Gastrocnemius medialis (tissue), 4 donors: ENCODE measurements around the gene ST3GAL2. TPM values are rescaled to one million over a fixed set of nuclear protein-coding genes. Genes with fewer than 3 reads are reported as not detected.

Experiments
- ATAC-seq, 2 donors: fragments of 150-250 bp; one replicate each; pipeline ENCODE4 v1.9.1; 2016
- DNase-seq, 2 donors: peaks; one replicate each; pipeline ENCODE4 v3.0.0-alpha.2; 2019
- H3K27ac ChIP-seq, 4 donors: fragments of 200-600 bp; sonication (generic); 1 replicate in 1 of 4; 2 replicates in 3 of 4; pipeline ENCODE4 v1.5.1; 2016 to 2018; ENCODE audit warnings: mild to moderate bottlenecking in 2 of 4, moderate library complexity in 1 of 4
- H3K27me3 ChIP-seq, 3 donors: fragments of 200-600 bp; sonication (generic) in 2 of 3; 1 replicate in 1 of 3; 2 replicates in 2 of 3; pipeline versions ENCODE4 v1.5.1 to v1.6.0; 2016 to 2019; ENCODE audit warnings: mild to moderate bottlenecking in 1 of 3, moderate library complexity in 1 of 3
- H3K36me3 ChIP-seq, 2 donors: fragments of 200-600 bp; sonication (generic) in 1 of 2; one replicate each; pipeline ENCODE4 v1.5.1; 2017 to 2018
- H3K4me1 ChIP-seq, 2 donors: fragments of 200-600 bp; sonication (generic) in 1 of 2; one replicate each; pipeline ENCODE4 v1.5.1; 2016 to 2017; ENCODE audit warnings: mild to moderate bottlenecking in 2 of 2
- H3K4me3 ChIP-seq, 4 donors: fragments of 200-600 bp; sonication (generic) in 3 of 4; 1 replicate in 1 of 4; 2 replicates in 3 of 4; pipeline ENCODE4 v1.5.1; 2016 to 2019; ENCODE audit warnings: mild to moderate bottlenecking in 2 of 4
- H3K9me3 ChIP-seq, 3 donors: fragments of 200-600 bp; sonication (generic) in 2 of 3; 1 replicate in 1 of 3; 2 replicates in 2 of 3; pipeline ENCODE4 v1.5.1; 2016 to 2019
- POLR2A ChIP-seq, 2 donors: fragments of 450-650 bp; IDR thresholded peaks; one replicate each; pipeline ENCODE4 v1.6.1; 2017; ENCODE audit warnings: antibody characterized with exemption in 2 of 2, mild to moderate bottlenecking in 2 of 2, moderate library complexity in 2 of 2
- in situ Hi-C, 4 donors: fragments of 200-750 bp; cut with MboI; loops; one replicate each; pipeline versions ENCODE4 v1.15.0 to v1.8.0; 2017; ENCODE audit warnings: low sequenced_read_pairs in 4 of 4
- intact Hi-C: fragments of 100-400 bp; cut with DNase I; formaldehyde crosslinking; loops from one replicate; pipeline ENCODE4 v1.15.1; 2023; ENCODE audit warnings: low total_unique reads
- total RNA-seq, 4 donors: library from RNA; depleted of rRNA; stranded (reverse); fragments of >200 nt; gene quantifications; one replicate each; pipeline versions ENCODE4 v1.1.0 to v1.2.3, GENCODE V29; 2016
- TF ChIP-seq, protein P1 (sequence below), 5 experiments: fragments of 450-650 bp in 3 of 5; fragments of 200-600 bp in 2 of 5; sonication (generic) in 2 of 5; IDR thresholded peaks in 4 of 5; conservative IDR thresholded peaks in 1 of 5; 1 replicate in 4 of 5; 2 replicates in 1 of 5; pipeline ENCODE4 v1.5.1; 2016 to 2019; ENCODE audit warnings: antibody characterized with exemption in 5 of 5, mild to moderate bottlenecking in 3 of 5, moderate library complexity in 3 of 5

Gene ST3GAL2
- total RNA-seq, 4 donors from 2014 or later, result 12.8 to 27.7 (median 22.1) TPM

DNA sequence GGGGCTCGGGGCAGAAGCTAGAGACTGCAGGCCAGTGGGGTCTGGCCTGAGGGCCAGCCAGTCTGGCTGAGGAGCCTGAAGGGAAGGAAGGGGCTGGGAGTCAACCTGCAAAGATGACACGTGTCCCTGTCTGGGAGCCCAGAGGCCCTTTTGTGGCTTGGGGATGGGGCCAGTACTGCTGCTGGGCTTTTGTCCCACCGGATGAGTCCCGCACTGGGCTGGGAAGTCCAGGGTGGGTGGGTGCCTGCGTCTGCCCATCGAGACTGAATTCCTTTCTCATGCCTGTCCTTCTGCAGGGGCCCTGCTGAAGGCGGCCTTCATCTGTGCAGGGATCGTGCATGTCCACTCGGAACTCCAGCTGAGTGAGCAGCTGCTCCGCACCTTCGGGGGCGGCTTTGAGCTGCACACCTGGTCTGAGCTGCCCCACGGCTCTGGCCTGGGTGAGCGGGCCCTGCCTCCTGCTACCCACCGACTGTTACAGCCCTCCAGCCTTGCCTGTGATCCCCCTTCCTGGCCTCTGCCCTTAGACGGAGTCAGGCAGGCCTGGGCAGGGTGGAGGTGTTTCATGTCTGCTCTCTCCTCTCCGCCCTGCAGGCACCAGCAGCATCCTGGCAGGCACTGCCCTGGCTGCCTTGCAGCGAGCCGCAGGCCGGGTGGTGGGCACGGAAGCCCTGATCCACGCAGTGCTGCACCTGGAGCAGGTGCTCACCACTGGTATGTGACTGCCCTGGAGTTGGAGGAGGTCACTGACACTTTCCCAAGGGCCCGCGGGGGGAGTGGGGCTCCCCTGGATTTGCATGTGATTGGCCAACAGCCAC is 36.4 kb upstream of the ST3GAL2 start:
- no peaks in the 10 kb centered on the region for H3K9me3 ChIP-seq
- intact Hi-C loops (no loop called here), in situ Hi-C loops (no loop called here)
- H3K4me3 ChIP-seq, result no peak overlapping the region
- H3K36me3 ChIP-seq, result peaks cover 0 to 19% of the 10 kb centered on the region in 2 donors
- H3K27ac ChIP-seq, result peak overlapping the region in 3 of 4 donors; percentile 75 to 88 (median 77)
- H3K27me3 ChIP-seq, result no peaks in the 10 kb centered on the region
- ATAC-seq (no peak), DNase-seq (no peak)
- H3K4me1 ChIP-seq, result peaks cover 19 to 20% of the 10 kb centered on the region in 2 donors
- TF ChIP-seq, protein P1, sequence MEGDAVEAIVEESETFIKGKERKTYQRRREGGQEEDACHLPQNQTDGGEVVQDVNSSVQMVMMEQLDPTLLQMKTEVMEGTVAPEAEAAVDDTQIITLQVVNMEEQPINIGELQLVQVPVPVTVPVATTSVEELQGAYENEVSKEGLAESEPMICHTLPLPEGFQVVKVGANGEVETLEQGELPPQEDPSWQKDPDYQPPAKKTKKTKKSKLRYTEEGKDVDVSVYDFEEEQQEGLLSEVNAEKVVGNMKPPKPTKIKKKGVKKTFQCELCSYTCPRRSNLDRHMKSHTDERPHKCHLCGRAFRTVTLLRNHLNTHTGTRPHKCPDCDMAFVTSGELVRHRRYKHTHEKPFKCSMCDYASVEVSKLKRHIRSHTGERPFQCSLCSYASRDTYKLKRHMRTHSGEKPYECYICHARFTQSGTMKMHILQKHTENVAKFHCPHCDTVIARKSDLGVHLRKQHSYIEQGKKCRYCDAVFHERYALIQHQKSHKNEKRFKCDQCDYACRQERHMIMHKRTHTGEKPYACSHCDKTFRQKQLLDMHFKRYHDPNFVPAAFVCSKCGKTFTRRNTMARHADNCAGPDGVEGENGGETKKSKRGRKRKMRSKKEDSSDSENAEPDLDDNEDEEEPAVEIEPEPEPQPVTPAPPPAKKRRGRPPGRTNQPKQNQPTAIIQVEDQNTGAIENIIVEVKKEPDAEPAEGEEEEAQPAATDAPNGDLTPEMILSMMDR (IDR thresholded peaks at IDR 0.05 in 4 of 5, conservative IDR thresholded peaks at IDR 0.05 in 1 of 5), result no peak
- no peak for TF ChIP-seq POLR2A (IDR thresholded peaks at IDR 0.05)

DNA sequence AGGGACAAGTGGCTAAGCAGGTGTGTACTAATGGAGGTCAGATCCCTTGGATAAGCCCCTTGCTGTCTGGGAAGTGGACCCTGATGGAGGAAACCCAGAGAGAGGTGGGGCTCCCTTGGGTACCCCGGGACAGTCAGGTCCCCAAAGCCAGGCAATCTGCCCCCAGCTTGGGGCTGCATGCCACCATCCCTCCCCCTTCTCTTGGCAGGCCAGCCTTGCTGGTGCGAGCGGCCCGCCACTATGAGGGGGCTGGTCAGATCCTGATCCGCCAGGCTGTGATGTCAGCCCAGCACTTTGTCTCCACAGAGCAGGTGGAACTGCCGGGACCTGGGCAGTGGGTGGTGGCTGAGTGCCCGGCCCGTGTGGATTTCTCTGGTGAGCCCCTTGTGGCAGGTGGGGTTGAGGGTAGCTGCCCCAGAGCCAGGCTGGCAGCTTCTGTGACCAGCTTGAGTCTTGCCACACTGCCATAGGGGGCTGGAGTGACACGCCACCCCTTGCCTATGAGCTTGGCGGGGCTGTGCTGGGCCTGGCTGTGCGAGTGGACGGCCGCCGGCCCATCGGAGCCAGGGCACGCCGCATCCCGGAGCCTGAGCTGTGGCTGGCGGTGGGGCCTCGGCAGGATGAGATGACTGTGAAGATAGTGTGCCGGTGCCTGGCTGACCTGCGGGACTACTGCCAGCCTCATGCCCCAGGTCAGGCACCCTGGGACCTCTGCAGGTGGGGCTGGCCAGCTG is 35.6 kb upstream of the ST3GAL2 start:
- H3K27me3 ChIP-seq, result no peaks in the 10 kb centered on the region
- peaks cover 0 to 11% of the 10 kb centered on the region in 2 donors for H3K36me3 ChIP-seq
- H3K9me3 ChIP-seq, result no peaks in the 10 kb centered on the region
- ATAC-seq (no peak), DNase-seq (no peak)
- TF ChIP-seq, protein P1 (IDR thresholded peaks at IDR 0.05 in 4 of 5, conservative IDR thresholded peaks at IDR 0.05 in 1 of 5), result no peak
- no peak for TF ChIP-seq POLR2A (IDR thresholded peaks at IDR 0.05)
- no peak overlapping the region for H3K4me3 ChIP-seq
- peaks cover 20% of the 10 kb centered on the region in 2 donors for H3K4me1 ChIP-seq
- intact Hi-C loops (loop anchor here (5.0 kb wide), 1 partner anchor 102 kb away; no protein-coding TSS in a partner anchor), in situ Hi-C loops (no loop called here)
- H3K27ac ChIP-seq, result peak overlapping the region in 1 of 4 donors; percentile 7

DNA sequence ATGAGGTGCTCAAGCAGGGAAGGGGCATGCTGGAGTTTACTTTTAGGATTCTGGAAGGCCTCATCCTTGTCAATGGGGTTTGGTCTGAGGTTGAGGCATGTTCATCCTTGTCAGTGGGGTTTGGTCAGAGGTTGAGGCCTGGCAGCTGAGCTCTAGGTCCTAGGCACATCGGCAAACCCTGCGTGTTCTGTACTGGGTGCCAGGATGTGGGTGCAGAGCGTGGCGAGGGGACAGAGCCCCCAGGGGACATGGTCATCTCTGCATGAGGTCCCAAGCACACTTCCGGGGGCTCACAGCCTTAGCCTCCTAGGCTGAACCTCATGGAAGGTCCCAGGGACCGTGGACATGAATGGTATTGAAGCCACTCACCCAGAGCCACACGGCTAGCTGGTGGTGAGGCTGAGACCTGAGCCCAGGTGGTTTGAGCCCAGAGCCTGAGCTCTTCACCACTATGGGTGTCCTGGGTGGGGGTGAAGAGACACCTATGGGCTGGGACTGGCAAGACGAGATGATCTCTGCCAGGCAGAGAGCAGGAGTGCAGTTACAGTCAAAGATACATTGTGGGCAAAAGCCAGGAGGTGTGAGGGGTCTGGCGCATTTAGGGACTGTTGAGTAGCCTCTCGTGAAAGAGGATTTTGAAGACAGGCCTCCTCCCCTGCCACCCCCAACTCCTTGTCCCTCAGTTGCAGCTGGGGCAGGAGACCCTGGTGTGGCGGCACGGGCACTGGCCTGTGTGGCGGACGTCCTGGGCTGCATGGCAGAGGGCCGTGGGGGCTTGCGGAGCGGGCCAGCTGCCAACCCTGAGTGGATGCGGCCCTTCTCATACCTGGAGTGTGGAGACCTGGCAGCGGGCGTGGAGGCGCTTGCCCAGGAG is 34.8 kb upstream of the ST3GAL2 start:
- Histone ChIP-seq H3K36me3 (peaks cover 0 to 6% of the 10 kb centered on the region in 2 donors), H3K27me3 (no peaks in the 10 kb centered on the region), H3K4me3 (no peak overlapping the region), H3K4me1 (peaks cover 20 to 22% of the 10 kb centered on the region in 2 donors), H3K27ac (peak overlapping the region in 3 of 4 donors; percentile 54 to 66 (median 61)), H3K9me3 (no peaks in the 10 kb centered on the region)
- TF ChIP-seq, protein P1 (IDR thresholded peaks at IDR 0.05 in 4 of 5, conservative IDR thresholded peaks at IDR 0.05 in 1 of 5), result peak in 1 of 5 experiments; percentile 0
- TF ChIP-seq POLR2A (IDR thresholded peaks at IDR 0.05), result no peak
- intact Hi-C loops (loop anchor here (5.0 kb wide), 1 partner anchor 101 kb away; no protein-coding TSS in a partner anchor), in situ Hi-C loops (no loop called here)
- no peak for DNase-seq
- ATAC-seq, result no peak

DNA sequence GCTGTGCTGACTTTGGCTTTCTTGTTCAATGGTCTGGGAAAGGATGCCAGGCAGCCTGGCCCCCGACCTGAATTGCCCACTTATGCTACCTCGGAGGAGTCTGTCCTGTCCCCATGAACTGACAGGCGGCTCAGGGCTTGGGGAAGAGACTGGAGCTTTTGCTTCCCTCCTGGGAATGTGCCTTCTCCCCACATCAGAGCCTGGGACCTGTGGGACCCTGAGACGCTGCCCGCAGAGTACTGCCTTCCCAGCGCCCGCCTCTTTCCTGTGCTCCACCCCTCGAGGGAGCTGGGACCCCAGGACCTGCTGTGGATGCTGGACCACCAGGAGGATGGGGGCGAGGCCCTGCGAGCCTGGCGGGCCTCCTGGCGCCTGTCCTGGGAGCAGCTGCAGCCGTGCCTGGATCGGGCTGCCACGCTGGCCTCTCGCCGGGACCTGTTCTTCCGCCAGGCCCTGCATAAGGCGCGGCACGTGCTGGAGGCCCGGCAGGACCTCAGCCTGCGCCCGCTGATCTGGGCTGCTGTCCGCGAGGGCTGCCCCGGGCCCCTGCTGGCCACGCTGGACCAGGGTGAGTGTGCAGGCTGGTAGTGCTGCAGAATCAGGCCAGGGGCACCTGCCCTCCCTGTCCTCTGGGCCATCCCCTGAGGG is 34.0 kb upstream of the ST3GAL2 start:
- Histone ChIP-seq H3K4me1 (peaks cover 20 to 22% of the 10 kb centered on the region in 2 donors), H3K27ac (peak overlapping the region in 3 of 4 donors; percentile 54 to 66 (median 61)), H3K36me3 (peaks cover 0 to 6% of the 10 kb centered on the region in 2 donors), H3K9me3 (no peaks in the 10 kb centered on the region), H3K27me3 (no peaks in the 10 kb centered on the region), H3K4me3 (no peak overlapping the region)
- in situ Hi-C loops, result no loop called here
- DNase-seq (peak; percentile 50 to 77), ATAC-seq (peak; percentile 33 to 43)
- TF ChIP-seq POLR2A (IDR thresholded peaks at IDR 0.05), result no peak
- TF ChIP-seq, protein P1 (IDR thresholded peaks at IDR 0.05 in 4 of 5, conservative IDR thresholded peaks at IDR 0.05 in 1 of 5), result peak in 2 of 5 experiments; percentile 18 to 33
- intact Hi-C loops, result loop anchor here (5.0 kb wide), 1 partner anchor 101 kb away; no protein-coding TSS in a partner anchor
